T1000 (cell line): ENCODE data around the gene ADGRD1.
"Not testable (repeated sequence)": the region's sequence is repeated elsewhere in the genome, so short reads cannot be mapped to it uniquely, and the experiment has no call there.

ENCODE experiments used
- DNase-seq: peaks from one replicate; lab custom pipeline; 2025; ENCODE audit warnings: mixed read lengths; lab: John Stamatoyannopoulos, UW

Gene ADGRD1

GRCh38 chr12:131055596-131056233 is 102.0 kb downstream of the ADGRD1 start:
- no peak for DNase-seq

- DNase-seq = no peak
Measured at GRCh38 chr12:131056626-131057025, 102.9 kb downstream of the ADGRD1 start.

GRCh38 chr12:131057211-131057721 is 103.6 kb downstream of the ADGRD1 start:
- DNase-seq = no peak

GRCh38 chr12:131057722-131058515 is 104.2 kb downstream of the ADGRD1 start:
- DNase-seq = no peak

DNA sequence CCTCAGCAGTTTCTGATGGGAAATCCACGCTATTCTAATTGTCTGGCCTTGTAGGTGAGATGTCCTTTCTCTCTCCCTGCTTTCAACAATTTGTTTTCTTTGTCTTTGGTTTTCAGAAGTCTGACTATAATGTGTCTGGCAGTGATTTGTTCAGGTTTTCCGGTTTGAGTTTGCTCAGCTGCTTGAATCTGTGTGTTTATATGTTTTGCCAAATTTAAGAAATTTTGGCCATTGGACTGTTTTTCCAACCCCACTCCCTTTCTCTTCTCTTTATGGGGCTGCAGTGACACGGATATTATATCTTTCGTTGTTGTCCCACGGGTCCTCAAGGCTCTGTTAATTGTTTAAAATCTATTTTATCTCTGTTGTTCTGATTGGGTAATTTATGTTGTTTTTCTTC is 105.0 kb downstream of the ADGRD1 start:
- no peak for DNase-seq

- DNase-seq = no peak
Measured at GRCh38 chr12:131060011-131060703, 106.5 kb downstream of the ADGRD1 start.

- no peak for DNase-seq
Measured at GRCh38 chr12:131061041-131061806, 107.5 kb downstream of the ADGRD1 start.

GRCh38 chr12:131063413-131063812 is 109.7 kb downstream of the ADGRD1 start:
- no peak for DNase-seq

DNA sequence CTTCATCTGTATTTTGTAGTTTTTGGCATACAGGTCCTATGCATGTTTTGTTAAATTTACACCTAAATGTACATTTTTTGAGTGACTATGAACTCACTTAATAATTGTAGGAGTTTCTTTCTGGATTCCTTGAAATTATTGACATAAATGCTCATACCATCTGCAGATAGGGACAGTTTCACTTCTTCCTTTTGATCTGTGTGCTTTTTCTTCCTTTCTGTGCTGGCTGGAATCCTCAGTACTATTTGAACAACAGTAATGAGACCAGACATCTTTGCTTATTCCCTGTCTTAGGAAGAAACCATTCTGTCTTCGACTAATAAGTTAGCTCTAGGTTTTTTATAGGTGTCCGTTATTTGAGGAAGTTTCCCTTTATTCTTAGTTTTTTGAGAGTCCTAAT is 110.3 kb downstream of the ADGRD1 start:
- DNase-seq = no peak

DNA sequence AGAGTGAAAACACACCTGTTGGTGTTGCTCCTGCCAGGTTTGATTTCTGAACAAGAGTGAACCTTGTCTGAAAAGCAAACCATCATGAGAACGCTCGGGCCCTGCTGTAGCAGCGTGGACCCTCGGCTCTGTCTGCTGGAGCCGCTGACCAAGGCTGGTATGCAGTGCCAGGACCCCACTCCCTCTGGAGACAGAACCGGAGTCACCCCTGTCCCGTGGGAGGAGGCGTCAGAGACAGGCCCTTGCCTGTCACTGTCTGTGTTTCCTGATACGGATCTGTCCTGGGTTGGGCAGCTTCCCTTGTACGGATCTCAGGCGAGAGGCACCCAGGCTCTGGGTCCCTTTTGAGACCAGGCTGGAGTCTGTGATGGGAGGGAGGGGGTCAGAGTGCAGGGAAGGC is 111.6 kb downstream of the ADGRD1 start:
- no peak for DNase-seq

GRCh38 chr12:131065801-131066200 is 112.1 kb downstream of the ADGRD1 start:
- DNase-seq = no peak

- no peak for DNase-seq
Measured at GRCh38 chr12:131066207-131066885, 112.6 kb downstream of the ADGRD1 start.

GRCh38 chr12:131066886-131067490 is 113.3 kb downstream of the ADGRD1 start:
- DNase-seq = no peak

DNA sequence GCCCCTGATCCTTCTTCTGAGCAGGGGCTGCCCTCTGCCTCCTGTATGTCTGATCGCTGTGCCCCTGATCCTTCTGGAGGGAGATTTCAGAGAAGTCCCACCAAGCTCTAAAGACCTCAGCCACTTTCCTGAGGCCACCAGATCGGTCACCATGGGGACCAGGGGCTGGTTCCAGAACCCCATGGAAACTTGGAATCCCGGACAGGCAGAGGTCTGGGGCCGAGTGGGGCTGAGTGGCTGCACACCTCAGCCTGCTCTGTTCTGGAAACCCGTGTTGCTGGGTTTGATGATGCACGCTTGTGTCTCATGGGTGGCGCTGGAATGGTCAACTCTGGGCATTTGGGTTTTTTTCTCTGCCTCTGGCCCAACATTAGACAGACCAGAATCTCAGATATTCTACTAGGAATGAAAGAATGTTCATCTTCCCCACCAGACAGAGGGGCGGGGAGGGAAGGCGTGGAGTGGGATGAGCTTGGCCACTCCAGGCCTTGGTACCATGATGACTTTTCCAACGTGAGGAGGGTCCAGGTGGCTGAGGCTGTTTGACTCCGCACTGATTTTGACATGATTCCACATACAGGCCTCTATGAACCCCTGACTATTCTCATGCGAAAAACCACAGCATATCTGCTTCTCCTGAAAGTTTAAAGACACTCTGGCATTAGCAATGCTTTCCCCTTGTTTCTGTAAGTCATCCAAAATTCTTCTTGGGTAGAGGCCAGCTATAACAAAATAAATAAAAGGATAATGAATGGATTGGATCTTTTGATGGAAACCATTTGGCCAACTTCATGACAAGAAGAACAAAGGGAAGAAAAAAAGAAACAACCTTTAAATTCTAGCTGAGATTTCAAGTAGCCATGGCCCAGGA is 114.5 kb downstream of the ADGRD1 start:
- no peak for DNase-seq

DNA sequence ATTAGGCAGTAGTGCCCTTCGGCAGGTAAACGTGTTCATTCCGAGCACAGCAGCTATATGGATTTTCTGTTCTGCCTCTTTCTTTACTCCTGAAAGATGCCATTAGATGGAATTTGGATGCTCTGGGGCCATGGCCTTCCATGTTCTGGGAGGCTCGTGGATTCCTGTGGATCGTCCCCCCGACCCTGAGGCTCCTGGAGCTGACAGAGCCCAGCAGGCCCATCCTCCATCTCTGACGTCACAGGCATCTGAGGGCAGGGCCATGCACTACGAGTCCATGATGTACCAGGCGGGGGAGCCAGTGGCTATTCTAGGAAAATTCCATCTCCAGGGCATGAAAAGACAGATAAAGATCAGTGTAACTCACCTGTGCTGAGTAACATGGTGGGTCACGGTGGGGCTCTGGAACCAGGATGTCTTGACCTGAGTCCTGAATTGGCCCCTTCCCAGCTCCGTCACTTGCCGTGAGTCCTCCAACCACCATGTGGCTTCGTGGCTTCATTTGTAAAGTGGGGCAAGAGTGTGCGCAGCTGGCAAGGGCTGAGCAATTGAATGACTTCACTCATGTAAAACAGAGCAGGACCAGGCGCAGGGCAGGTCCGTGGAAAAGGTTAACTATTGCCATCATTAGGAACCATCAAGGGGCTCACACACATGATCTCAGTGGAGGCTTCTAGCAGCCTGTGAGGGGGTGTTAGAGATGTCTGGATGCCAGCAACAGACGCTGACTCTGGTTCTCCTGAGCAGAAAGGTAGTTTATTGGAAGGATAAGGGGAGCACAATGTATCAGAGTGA is 115.4 kb downstream of the ADGRD1 start:
- DNase-seq = not testable (repeated sequence)

DNA sequence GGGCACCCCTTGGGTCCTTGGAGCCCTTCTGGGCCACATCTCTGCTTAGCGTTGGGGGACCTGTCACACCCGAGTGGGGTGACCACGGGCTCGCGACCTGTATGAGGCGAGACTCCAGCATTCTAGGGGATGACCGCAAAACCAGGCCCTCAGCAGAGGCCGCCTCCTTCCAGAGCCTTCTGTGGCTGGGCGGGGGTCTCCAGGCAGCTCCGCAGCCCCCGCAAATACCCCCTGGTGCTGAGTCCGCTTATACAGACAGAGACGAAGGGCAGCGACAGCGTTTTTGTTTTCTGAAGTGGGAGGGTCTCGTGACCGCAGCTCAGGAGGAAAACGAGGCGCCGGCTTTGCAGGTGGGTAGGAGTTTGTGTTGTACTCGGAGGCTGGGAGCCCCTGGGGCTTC is 116.4 kb downstream of the ADGRD1 start:
- DNase-seq = not testable (repeated sequence)

GRCh38 chr12:131070668-131071067 is 117.0 kb downstream of the ADGRD1 start:
- not testable (repeated sequence) for DNase-seq

DNA sequence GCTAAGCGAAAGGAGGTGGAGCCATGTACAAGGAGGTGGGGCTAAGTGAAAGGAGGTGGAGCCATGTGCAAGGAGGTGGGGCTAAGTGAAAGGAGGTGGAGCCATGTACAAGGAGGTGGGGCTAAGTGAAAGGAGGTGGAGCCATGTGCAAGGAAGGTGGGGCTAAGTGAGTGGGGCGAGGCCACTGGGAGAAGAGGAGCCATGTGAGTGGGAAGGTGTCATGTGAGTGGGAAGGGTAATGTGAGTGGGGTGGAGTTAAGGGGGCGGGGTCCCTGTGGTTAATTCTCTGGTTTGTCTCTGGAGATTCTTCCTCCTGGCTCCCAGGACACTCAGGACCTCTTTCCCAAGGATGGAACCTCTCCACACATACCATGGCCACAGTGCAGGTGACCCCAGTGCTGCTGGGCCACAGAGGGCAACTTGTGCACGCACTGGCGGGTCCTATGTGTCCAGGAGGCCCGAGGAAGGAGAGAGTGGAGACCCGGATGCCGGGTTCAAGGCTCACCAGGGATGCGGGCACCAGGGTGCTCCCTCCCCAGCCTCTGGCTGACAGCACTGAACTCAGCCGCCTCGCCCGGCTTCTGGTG is 117.6 kb downstream of the ADGRD1 start:
- DNase-seq = not testable (repeated sequence)

GRCh38 chr12:131071950-131072349 is 118.2 kb downstream of the ADGRD1 start:
- not testable (repeated sequence) for DNase-seq
